ENCODE data around the gene FARP1. TPM values are rescaled to one million over a fixed set of nuclear protein-coding genes. Genes with fewer than 3 reads are reported as not detected.

FARP1 gene
- total and polyA plus RNA-seq, 2 of the 13 experiments (the other 11 are each of a cell fraction or from before 2014, with no cell fraction given): 70.6 to 126 TPM

DNA sequence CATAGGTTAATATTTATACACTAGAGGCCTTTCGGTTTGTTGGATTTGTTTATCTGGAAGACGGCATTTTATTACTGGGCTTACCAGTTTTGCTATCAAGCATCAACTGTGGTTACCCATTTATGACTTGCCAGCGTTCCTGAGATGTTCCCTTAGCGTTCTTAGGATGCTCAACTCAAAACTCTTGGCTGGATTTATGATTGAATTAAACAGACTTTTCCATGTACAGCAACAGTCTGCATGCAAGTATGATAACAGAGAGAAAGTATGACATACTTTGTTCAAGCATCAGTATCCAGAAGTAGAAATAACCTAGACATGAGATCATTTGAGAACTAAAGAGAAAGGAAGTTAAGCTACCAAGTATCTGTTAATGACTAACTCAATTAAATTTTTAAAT lies 64.1 kb downstream of the FARP1 start:
- peaks cover 40% of the 10 kb centered on the region for H4K20me1 ChIP-seq (ENCODE audit: insufficient read depth, low read length)
- no peak overlapping the region for H2AFZ ChIP-seq (ENCODE audit: low read length)
- no peak overlapping the region for H3K27ac ChIP-seq (ENCODE audit: extremely low read length, insufficient read depth, low read length)
- H3K79me2 ChIP-seq (ENCODE audit: insufficient read depth, low read length): peaks cover 90% of the 10 kb centered on the region
- no peak overlapping the region for H3K4me2 ChIP-seq (ENCODE audit: low read depth, low read length)
- intact Hi-C loops (cut with micrococcal nuclease; ENCODE audit: unreplicated experiment) (loop anchor here (10.0 kb wide), 1 partner anchor 638 kb away; no protein-coding TSS in a partner anchor), in situ Hi-C loops (cut with HindIII; ENCODE audit: extremely low pct_ligation_motif_present, low pct_unique_long_range_greater_than_20kb) (no loop called here)
- FAIRE-seq (no peak), DNase-seq (ENCODE audit: low spot score) (no peak), ATAC-seq (no peak)
- TF ChIP-seq, protein P1, sequence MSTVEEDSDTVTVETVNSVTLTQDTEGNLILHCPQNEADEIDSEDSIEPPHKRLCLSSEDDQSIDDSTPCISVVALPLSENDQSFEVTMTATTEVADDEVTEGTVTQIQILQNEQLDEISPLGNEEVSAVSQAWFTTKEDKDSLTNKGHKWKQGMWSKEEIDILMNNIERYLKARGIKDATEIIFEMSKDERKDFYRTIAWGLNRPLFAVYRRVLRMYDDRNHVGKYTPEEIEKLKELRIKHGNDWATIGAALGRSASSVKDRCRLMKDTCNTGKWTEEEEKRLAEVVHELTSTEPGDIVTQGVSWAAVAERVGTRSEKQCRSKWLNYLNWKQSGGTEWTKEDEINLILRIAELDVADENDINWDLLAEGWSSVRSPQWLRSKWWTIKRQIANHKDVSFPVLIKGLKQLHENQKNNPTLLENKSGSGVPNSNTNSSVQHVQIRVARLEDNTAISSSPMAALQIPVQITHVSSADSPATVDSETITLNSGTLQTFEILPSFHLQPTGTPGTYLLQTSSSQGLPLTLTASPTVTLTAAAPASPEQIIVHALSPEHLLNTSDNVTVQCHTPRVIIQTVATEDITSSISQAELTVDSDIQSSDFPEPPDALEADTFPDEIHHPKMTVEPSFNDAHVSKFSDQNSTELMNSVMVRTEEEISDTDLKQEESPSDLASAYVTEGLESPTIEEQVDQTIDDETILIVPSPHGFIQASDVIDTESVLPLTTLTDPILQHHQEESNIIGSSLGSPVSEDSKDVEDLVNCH (CRISPR knock-in tag; IDR thresholded peaks at IDR 0.05): no peak
- TF ChIP-seq ZNF20 (CRISPR knock-in tag; IDR thresholded peaks at IDR 0.05) (no peak), TGIF2 (CRISPR knock-in tag; IDR thresholded peaks at IDR 0.05) (no peak), ZNF772 (CRISPR knock-in tag; IDR thresholded peaks at IDR 0.05) (no peak)
- TF ChIP-seq, protein P2, sequence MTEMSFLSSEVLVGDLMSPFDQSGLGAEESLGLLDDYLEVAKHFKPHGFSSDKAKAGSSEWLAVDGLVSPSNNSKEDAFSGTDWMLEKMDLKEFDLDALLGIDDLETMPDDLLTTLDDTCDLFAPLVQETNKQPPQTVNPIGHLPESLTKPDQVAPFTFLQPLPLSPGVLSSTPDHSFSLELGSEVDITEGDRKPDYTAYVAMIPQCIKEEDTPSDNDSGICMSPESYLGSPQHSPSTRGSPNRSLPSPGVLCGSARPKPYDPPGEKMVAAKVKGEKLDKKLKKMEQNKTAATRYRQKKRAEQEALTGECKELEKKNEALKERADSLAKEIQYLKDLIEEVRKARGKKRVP (CRISPR knock-in tag; IDR thresholded peaks at IDR 0.05): no peak
- ChIA-PET CTCF (ENCODE audit: low intra/inter-chr PET ratio, low total read pairs) (no interaction called here), POLR2A (no interaction called here)
- no peaks in the 10 kb centered on the region for H3K27me3 ChIP-seq (ENCODE audit: control insufficient read depth in 1 of 2, insufficient read depth in 2 of 2, low read length in 2 of 2)
- no TSS peak for BruUV-seq (replicated peaks)
- no peak overlapping the region for H3K4me3 ChIP-seq (replicated peaks in 1 of 3; ENCODE audit: insufficient read depth in 1 of 3, low read depth in 2 of 3, low read length in 3 of 3)
- peaks cover 28% of the 10 kb centered on the region; the same call in 1 of the 2 replicates for H3K9me3 ChIP-seq (ENCODE audit: low read length)
- H3K9ac ChIP-seq (ENCODE audit: insufficient read depth, low read depth, low read length): no peak overlapping the region
- H3K4me1 ChIP-seq (ENCODE audit: insufficient read depth, low read length): peaks cover 45% of the 10 kb centered on the region
- H3K36me3 ChIP-seq (replicated peaks in 1 of 2; ENCODE audit: control insufficient read depth in 1 of 2, insufficient read depth in 2 of 2, low read length in 2 of 2): peaks cover 8 to 26% of the 10 kb centered on the region in 2 experiments; a peak in 4 of 5 replicates
- 91% methylated on average over 4 of the region's 4 CpGs for WGBS (ENCODE audit: low lambda C conversion rate)

All from HepG2 (cell line).